Hippocampal formation (tissue), 2 donors: ENCODE results near the gene CCSER2.
"Not testable (repeated sequence)": the region's sequence is repeated elsewhere in the genome, so short reads cannot be mapped to it uniquely, and the experiment has no call there.

Source experiments
- DNase-seq, 2 donors: peaks; one replicate each; lab custom pipeline; 2025; lab: John Stamatoyannopoulos, UW

CCSER2 gene

GRCh38 chr10:84449351-84449750, 121.0 kb downstream of the CCSER2 start:
- DNase-seq: not testable (repeated sequence)

GRCh38 chr10:84452003-84452402, 123.6 kb downstream of the CCSER2 start:
- peak; percentile 11 to 91 for DNase-seq

GRCh38 chr10:84453303-84453702, 124.9 kb downstream of the CCSER2 start:
- DNase-seq: no peak

- no peak for DNase-seq
Observed at GRCh38 chr10:84456126-84456525, 127.7 kb downstream of the CCSER2 start.

- no peak for DNase-seq
Observed at GRCh38 chr10:84460520-84460919, 132.1 kb downstream of the CCSER2 start.

GRCh38 chr10:84469470-84469869, 141.1 kb downstream of the CCSER2 start:
- DNase-seq: no peak

- no peak for DNase-seq
Observed at GRCh38 chr10:84473136-84473535, 144.7 kb downstream of the CCSER2 start.

GRCh38 chr10:84477398-84478128, 149.2 kb downstream of the CCSER2 start:
- DNase-seq: no peak

- no peak for DNase-seq
Observed at GRCh38 chr10:84478151-84478550, 149.8 kb downstream of the CCSER2 start.

GRCh38 chr10:84478679-84479078, 150.3 kb downstream of the CCSER2 start:
- DNase-seq: no peak

- no peak for DNase-seq
Observed at GRCh38 chr10:84484541-84484940, 156.2 kb downstream of the CCSER2 start.

GRCh38 chr10:84493361-84493760, 165.0 kb downstream of the CCSER2 start:
- no peak for DNase-seq

GRCh38 chr10:84493951-84494848, 165.8 kb downstream of the CCSER2 start:
- no peak for DNase-seq

- DNase-seq: no peak
Observed at GRCh38 chr10:84494849-84495180, 166.4 kb downstream of the CCSER2 start.

- no peak for DNase-seq
Observed at GRCh38 chr10:84497978-84498377, 169.6 kb downstream of the CCSER2 start.

- DNase-seq: not testable (repeated sequence)
Observed at GRCh38 chr10:84499039-84499438, 170.7 kb downstream of the CCSER2 start.

GRCh38 chr10:84499846-84500245, 171.5 kb downstream of the CCSER2 start:
- DNase-seq: no peak

GRCh38 chr10:84510121-84510520, 181.7 kb downstream of the CCSER2 start:
- no peak for DNase-seq

GRCh38 chr10:84511106-84511505, 182.7 kb downstream of the CCSER2 start:
- no peak for DNase-seq

- no peak for DNase-seq
Observed at GRCh38 chr10:84511709-84512285, 183.4 kb downstream of the CCSER2 start.

GRCh38 chr10:84517554-84517953, 189.2 kb downstream of the CCSER2 start:
- no peak for DNase-seq

- no peak for DNase-seq
Observed at GRCh38 chr10:84519235-84519634, 190.8 kb downstream of the CCSER2 start.

GRCh38 chr10:84521013-84521412, 192.6 kb downstream of the CCSER2 start:
- no peak for DNase-seq
